ENCODE data around the gene SEC61A2. TPM values are rescaled to one million over a fixed set of nuclear protein-coding genes. Genes with fewer than 3 reads are reported as not detected.

The SEC61A2 gene
- total RNA-seq, 4 donors from 2014 or later, result 1.5 to 15.1 (median 7.6) TPM

- no peaks in the 10 kb centered on the region for H3K9me3 ChIP-seq
- 78 to 100% methylated on average over 1 to 3 of the region's 3 CpGs for WGBS, 2 donors (ENCODE audit: low coverage in 1 of 2)
- H3K4me3 ChIP-seq, result no peak overlapping the region
- intact Hi-C loops (cut with DNase I; ENCODE audit: low total_unique reads) (no loop called here), in situ Hi-C loops (cut with MboI; ENCODE audit: low pct_ligation_motif_present in 1 of 4, low pct_unique_long_range_greater_than_20kb in 1 of 4, low sequenced_read_pairs in 3 of 4) (no loop called here)
- no peak for TF ChIP-seq POLR2A (IDR thresholded peaks at IDR 0.05)
- peaks cover 5 to 16% (median 9%) of the 10 kb centered on the region in 4 donors for H3K4me1 ChIP-seq
- H3K27ac ChIP-seq, result no peak overlapping the region
- H3K36me3 ChIP-seq, result peaks cover 0 to 17% (median 5%) of the 10 kb centered on the region in 4 donors
- no peaks in the 10 kb centered on the region for H3K27me3 ChIP-seq
- DNase-seq, result no peak
These were observed 72.1 kb downstream of the SEC61A2 start for GRCh38 chr10:12201543-12201942.

GRCh38 chr10:12202226-12202625 lies 72.7 kb downstream of the SEC61A2 start:
- Histone ChIP-seq H3K27me3 (no peaks in the 10 kb centered on the region), H3K36me3 (peaks cover 0 to 17% (median 5%) of the 10 kb centered on the region in 4 donors), H3K4me1 (peaks cover 4 to 10% (median 5%) of the 10 kb centered on the region in 4 donors), H3K4me3 (no peak overlapping the region), H3K9me3 (no peaks in the 10 kb centered on the region), H3K27ac (no peak overlapping the region)
- TF ChIP-seq EP300 (IDR thresholded peaks at IDR 0.05; ENCODE audit: low read depth) (no peak), CTCF (IDR thresholded peaks at IDR 0.05) (no peak), POLR2A (IDR thresholded peaks at IDR 0.05) (no peak), POLR2AphosphoS5 (IDR thresholded peaks at IDR 0.05) (no peak)
- in situ Hi-C loops (cut with MboI; ENCODE audit: low pct_ligation_motif_present in 1 of 4, low pct_unique_long_range_greater_than_20kb in 1 of 4, low sequenced_read_pairs in 3 of 4) (no loop called here), intact Hi-C loops (cut with DNase I; ENCODE audit: low total_unique reads) (no loop called here)
- DNase-seq, result no peak
- WGBS, 2 donors (ENCODE audit: low coverage in 1 of 2), result 70 to 79% methylated on average over 2 to 5 of the region's 5 CpGs

- peaks cover 0 to 14% (median 5%) of the 10 kb centered on the region in 4 donors for H3K36me3 ChIP-seq
- DNase-seq, result no peak
- H3K27ac ChIP-seq, result no peak overlapping the region
- no peaks in the 10 kb centered on the region for H3K27me3 ChIP-seq
- intact Hi-C loops (cut with DNase I; ENCODE audit: low total_unique reads), result no loop called here
- no peak overlapping the region for H3K4me3 ChIP-seq
- 86 to 100% methylated on average over 3 of the region's 3 CpGs for WGBS, 2 donors (ENCODE audit: low coverage in 1 of 2)
- H3K9me3 ChIP-seq, result no peaks in the 10 kb centered on the region
- TF ChIP-seq CTCF (IDR thresholded peaks at IDR 0.05), result no peak
- no peak for TF ChIP-seq POLR2A (IDR thresholded peaks at IDR 0.05)
- no peak for TF ChIP-seq EP300 (IDR thresholded peaks at IDR 0.05; ENCODE audit: low read depth)
- no peak for TF ChIP-seq POLR2AphosphoS5 (IDR thresholded peaks at IDR 0.05)
- no peaks in the 10 kb centered on the region for H3K4me1 ChIP-seq
- in situ Hi-C loops (cut with MboI; ENCODE audit: low pct_ligation_motif_present in 1 of 4, low pct_unique_long_range_greater_than_20kb in 1 of 4, low sequenced_read_pairs in 3 of 4), result no loop called here
These were observed 75.6 kb downstream of the SEC61A2 start for GRCh38 chr10:12205082-12205481.

- no peak for TF ChIP-seq EP300 (IDR thresholded peaks at IDR 0.05; ENCODE audit: low read depth)
- no peak for TF ChIP-seq CTCF (IDR thresholded peaks at IDR 0.05)
- TF ChIP-seq POLR2AphosphoS5 (IDR thresholded peaks at IDR 0.05), result no peak
- TF ChIP-seq POLR2A (IDR thresholded peaks at IDR 0.05), result no peak
- in situ Hi-C loops (cut with MboI; ENCODE audit: low pct_ligation_motif_present in 1 of 4, low pct_unique_long_range_greater_than_20kb in 1 of 4, low sequenced_read_pairs in 3 of 4), result no loop called here
- H3K36me3 ChIP-seq, result peaks cover 0 to 24% (median 7%) of the 10 kb centered on the region in 4 donors
- DNase-seq, result no peak
- H3K4me3 ChIP-seq, result no peak overlapping the region
- H3K4me1 ChIP-seq, result no peaks in the 10 kb centered on the region
- no peaks in the 10 kb centered on the region for H3K9me3 ChIP-seq
- H3K27me3 ChIP-seq, result no peaks in the 10 kb centered on the region
- no peak overlapping the region for H3K27ac ChIP-seq
- 82 to 83% methylated on average over 3 of the region's 3 CpGs for WGBS, 2 donors (ENCODE audit: low coverage in 1 of 2)
- intact Hi-C loops (cut with DNase I; ENCODE audit: low total_unique reads), result no loop called here
These were observed 77.6 kb downstream of the SEC61A2 start for GRCh38 chr10:12207114-12207513.

GRCh38 chr10:12208460-12208859 lies 79.0 kb downstream of the SEC61A2 start:
- no peak overlapping the region for H3K27ac ChIP-seq
- no peaks in the 10 kb centered on the region for H3K9me3 ChIP-seq
- 95 to 100% methylated on average over 4 to 5 of the region's 5 CpGs for WGBS, 2 donors (ENCODE audit: low coverage in 1 of 2)
- H3K4me1 ChIP-seq, result peaks cover 0 to 3% (median 0%) of the 10 kb centered on the region in 4 donors
- no peaks in the 10 kb centered on the region for H3K27me3 ChIP-seq
- peaks cover 0 to 18% (median 2%) of the 10 kb centered on the region in 4 donors for H3K36me3 ChIP-seq
- intact Hi-C loops (cut with DNase I; ENCODE audit: low total_unique reads) (no loop called here), in situ Hi-C loops (cut with MboI; ENCODE audit: low pct_ligation_motif_present in 1 of 4, low pct_unique_long_range_greater_than_20kb in 1 of 4, low sequenced_read_pairs in 3 of 4) (no loop called here)
- no peak for DNase-seq
- H3K4me3 ChIP-seq, result no peak overlapping the region
- no peak for TF ChIP-seq EP300 (IDR thresholded peaks at IDR 0.05; ENCODE audit: low read depth)
- TF ChIP-seq POLR2A (IDR thresholded peaks at IDR 0.05), result no peak
- no peak for TF ChIP-seq CTCF (IDR thresholded peaks at IDR 0.05)
- TF ChIP-seq POLR2AphosphoS5 (IDR thresholded peaks at IDR 0.05), result no peak

Measured in transverse colon (tissue), 4 donors.